GM12873 (cell line): ENCODE measurements around the gene PHF5A.

ENCODE experiments used
- CTCF ChIP-seq: IDR thresholded peaks from 2 replicates; pipeline ENCODE4 v1.5.1; 2012; ENCODE audit warnings: low read depth, mild to moderate bottlenecking, moderate library complexity, low read length, control low read depth; ENCODE audit not compliant: insufficient read depth; ENCODE audit errors: missing control alignments

PHF5A gene

GRCh38 chr22:41429232-41429950, 39.1 kb downstream of the PHF5A start:
- TF ChIP-seq CTCF, result no peak

- no peak for TF ChIP-seq CTCF
Observed at GRCh38 chr22:41425660-41426365, 42.7 kb downstream of the PHF5A start.

- TF ChIP-seq CTCF, result no peak
Observed at GRCh38 chr22:41418717-41419116, 49.8 kb downstream of the PHF5A start.

GRCh38 chr22:41417622-41418390, 50.7 kb downstream of the PHF5A start:
- TF ChIP-seq CTCF, result no peak

- no peak for TF ChIP-seq CTCF
Observed at GRCh38 chr22:41415554-41415953, 52.9 kb downstream of the PHF5A start.

- TF ChIP-seq CTCF, result no peak
Observed at GRCh38 chr22:41411021-41411851, 57.3 kb downstream of the PHF5A start.
